ENCODE measurements around the gene ZNF786.

- TF ChIP-seq CTCF (IDR thresholded peaks at IDR 0.05) (no peak), POLR2A (IDR thresholded peaks at IDR 0.05) (no peak)
These were observed 4.7 kb downstream of the ZNF786 start for GRCh38 chr7:149085866-149086265.
